ENCODE data around the gene MROH7.

MROH7 gene

DNA sequence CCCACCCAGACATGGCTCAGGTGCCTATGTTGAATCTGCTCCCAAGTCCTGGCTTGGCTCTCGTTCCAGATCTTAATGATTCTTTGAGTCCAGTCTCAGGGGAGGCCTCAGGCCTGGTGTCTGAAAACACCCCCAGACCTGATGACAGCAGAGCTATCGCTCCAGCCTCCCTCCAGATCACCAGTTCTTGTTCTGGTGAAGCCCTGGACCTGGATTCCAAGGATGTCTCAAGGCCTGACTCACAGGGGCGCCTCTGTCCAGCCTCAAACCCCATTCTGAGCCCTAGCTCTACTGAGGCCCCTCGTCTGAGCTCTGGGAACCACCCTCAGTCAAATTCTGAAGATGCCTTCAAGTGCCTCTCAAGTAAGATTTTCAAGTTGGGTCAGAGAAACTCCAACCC is 11.4 kb downstream of the MROH7 start:
- DNase-seq: no peak

DNA sequence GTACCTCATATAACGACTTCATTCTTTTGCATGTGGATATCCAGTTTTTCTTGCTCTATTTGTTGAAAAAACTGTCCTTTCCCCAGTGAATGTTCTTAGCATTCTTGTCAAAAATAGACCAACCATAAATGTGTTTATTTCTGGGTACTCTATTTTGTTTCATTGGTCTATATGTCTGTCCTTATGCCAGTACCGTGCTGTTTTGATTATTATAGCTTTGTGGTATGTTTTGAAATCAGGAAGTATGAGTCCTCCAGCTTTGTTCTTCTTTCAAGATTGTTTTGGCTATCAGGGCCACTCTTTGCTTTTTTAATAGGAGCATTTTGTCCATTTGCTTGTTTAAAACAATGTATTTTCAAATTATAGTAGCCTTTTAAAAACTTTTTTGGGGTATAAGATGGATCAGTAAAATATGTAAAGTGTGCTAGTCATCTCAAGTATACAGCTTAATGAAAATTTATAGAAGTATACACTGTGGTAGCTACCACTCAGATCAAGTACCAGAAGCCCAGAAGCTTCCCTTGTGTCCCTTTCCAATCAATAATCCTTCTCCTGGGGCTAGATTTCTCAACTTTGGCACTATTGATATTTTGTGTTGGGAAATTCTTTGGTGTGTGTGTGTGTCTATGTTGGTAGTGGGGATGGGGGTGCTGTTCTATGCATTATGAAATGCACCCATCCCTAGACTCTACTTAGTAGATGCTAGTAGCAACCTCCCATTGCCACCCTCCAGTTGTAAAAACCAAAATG is 16.8 kb downstream of the MROH7 start:
- no peak for DNase-seq

DNA sequence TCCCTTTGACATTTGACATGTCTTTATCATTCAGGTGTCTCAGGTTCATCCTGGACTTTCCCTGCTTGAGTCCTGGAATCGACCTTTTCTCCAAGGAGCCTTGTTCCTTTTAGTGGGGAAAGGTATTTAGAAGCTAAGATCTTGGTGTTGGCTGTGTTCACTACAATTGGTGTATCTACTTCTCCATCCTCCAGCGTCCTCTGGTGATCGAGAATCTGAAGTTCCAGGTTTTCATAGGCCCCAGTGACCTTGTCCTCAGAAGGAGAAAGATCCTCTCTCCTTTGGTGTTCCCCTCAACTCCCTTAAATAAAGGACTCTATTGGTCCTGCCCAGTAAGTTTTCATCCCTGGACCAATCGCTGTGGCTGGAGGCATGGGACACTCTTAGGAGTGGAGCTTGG is 22.1 kb downstream of the MROH7 start:
- no peak for DNase-seq

DNA sequence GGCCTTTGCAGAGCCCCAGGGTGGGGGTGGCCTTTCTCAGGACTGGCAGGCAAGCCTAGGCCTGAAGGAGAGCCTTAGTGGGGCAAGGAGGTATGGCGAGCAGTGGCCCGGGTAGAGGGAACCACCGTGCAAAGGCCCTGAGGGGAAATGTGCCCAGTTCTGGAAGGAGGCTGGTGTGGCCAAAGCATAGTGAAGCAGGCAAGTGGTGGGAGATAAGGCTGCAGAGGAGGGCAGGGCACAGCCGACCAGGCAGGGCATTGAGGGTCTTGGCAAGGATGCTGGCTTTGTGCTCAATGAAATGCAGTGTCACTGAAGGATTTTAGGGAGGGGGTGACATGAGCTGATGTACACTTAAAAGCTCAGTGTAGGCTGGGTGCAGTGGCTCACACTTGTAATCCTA is 22.8 kb downstream of the MROH7 start:
- DNase-seq: no peak

DNA sequence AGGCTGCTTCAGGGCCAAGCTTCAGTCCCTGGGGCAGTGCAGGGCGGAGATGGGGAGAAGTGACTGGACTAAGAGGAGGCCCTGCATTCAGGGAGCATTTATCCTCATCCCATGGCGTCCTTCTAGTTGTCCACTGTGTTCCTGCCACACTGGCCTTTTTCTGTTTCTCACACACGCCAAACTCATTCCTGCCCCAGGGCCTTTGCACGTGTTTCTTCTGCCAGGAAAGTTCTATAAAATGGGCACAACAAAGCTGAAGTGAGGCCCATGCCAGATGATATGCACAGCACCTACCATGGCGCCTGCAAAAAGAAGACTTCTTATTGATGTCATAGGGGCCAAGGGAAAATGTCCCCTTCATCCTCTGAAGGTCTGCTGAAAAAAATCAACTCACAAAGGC is 24.3 kb downstream of the MROH7 start:
- no peak for DNase-seq

DNA sequence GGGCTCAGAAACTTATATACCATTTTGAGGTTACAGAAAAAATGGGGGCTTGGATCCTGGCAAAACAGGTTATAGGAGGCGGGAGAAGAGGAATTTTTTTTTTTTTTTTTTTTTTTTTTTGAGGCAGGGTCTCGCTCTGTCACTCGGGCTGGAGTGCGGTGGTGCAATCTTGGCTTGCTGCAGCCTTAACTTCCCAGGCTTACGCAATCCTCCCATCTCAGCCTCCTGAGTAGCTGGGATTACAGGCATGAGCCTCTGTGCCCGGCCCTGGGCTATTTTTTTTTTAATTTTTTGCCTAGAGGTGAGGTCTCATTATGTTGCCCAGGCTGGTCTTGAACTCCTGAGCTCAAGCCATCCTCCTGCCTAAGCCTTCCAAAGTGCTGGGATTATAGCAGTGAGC is 24.7 kb downstream of the MROH7 start:
- DNase-seq: no peak

DNA sequence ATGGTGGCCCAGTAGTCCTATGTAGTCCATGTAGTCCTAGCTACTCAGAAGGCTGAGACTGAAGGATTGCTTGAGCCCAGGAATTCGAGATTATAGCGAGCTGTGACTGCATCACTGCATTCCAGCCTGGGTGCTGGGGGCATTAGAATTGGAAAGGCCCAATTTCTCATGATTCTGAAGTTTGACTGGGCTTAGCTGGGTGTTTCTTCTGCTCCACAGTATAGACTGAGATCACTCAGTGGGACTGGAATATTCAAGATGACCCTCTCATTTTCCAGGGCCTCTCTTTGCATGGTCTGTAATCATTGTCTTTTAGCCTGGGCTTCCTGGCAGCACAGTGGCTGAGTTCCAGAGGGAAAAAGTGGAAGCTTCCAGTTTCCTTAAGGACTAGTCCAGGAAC is 26.2 kb downstream of the MROH7 start:
- DNase-seq: no peak

DNA sequence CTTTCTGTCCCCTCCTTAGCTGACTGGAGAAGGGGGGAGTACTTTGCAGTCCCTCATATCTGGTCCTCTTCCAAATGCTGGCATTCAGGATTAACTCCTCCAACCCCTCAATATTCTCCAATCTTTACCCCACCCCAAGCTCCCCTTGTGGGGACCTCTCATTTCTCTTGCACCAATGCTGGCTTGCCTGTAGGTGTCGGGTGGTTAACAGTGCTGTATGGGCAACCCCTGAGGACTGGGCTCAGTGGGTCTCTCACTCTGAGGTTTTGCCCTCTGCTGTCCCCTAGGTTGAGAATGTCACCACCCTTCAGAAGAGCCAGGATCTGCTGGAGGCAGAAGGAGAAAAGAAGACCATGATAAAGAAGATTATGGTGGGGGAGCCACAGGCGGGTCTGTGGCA is 27.0 kb downstream of the MROH7 start:
- no peak for DNase-seq

DNA sequence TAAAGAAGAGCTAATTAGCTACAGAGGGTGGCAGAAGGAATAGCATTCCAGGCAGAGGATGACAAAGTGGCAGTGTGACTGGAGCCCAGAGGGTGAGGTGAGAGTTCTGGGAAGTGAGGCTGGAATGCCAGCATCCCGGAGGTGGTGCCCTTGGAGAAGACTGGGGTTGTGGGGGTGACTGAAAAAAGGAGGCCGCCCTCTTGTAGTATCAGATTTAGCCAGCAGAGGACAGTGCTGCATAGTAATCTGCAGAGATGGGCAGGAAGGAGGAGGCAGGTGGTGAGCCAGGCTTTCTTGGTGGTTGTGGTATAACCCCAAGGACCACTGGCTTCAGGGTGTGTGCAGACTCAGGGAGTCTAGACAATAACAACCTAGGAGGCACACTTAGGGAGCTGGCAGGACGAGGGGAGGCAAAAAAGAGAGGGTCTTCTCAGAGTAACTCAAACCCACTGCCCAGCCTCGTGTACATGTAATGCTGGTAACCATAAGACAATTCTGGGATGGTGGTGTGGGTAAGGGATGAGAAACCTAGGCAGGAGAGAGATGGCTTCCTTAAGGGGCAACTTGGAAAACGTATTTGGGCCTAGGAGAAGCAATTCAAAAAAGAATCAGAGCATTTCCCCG is 30.5 kb downstream of the MROH7 start:
- DNase-seq: peak; percentile 41

DNA sequence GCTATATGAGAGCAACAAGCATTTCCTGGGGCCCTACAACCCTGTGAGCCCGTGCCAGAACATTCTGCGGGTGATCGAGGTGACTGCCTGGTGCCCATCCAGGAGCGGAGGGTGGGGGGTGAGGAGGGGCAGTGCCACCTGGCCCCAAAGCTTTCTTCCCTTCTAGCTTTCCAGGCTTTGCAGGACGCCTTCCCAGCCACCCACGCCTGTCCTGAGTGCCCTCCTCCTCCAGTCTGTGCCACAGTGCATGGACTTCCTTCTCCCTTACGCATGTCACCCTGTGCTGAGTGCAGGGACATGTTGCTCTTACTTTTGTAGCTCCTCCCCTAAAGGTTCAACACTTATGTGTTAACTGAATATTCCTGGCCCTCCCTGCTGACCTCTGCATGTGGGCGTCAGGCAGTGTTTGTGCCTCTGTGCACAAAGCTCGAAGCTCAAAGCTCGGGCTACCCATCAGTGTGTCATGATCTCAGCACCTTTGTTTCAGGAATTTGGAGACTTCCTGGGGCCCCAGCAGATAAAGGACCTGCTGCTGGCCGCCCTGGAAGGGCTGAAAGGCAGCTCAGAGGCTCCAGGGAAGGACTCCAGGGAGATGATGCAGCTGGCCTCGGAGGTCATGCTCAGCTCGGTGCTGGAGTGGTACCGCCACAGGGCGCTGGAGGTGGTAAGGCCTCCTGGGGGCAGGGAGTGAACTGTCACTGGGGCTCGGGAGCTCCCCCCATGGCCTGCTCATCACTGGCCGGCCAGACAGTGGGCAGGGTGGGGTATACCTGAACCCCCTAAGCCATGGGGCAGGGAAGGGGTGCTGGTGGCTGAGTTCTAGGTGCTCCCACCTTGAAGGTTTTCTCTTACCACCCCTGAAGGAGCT is 37.4 kb downstream of the MROH7 start:
- DNase-seq: no peak

DNA sequence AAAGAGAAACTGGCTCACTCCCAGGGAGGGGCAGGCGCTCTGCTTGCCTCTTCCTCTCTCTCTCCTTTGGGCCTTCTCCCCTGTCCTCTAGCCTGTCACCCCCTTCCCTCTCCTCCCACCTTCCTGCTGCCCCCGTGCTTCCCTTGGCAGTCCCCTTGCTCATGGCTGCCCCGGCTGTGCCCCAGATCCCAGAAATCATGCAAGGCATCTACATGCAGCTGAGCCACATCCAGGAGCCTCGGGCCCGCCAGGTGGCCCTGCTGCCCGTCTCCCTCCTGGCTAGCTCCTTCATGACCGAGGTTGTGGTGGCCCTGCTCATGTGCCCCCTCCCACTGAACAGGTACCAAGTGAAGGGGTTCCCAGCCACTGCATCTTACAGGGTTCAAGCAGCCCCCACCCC is 38.1 kb downstream of the MROH7 start:
- DNase-seq: no peak

DNA sequence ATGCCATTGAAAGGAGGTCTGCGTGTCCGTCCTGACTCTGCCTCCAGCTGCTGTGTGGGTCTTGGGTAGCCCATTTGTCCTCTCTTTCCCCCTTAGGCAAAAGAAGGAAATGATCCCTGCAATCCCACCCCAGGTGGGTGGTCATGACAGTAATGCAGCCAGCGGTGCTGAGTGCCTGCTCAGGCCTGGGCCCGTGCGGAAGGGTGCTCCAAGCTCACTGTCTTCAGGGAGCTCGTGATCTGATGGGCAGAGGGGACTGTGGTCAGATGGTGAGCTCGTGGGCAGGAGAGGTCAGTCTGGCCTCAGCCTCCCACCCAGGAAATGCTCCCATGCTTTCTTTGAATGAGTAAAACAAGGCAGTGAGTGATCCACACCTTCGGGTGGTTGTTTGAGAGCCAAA is 38.8 kb downstream of the MROH7 start:
- DNase-seq: no peak

DNA sequence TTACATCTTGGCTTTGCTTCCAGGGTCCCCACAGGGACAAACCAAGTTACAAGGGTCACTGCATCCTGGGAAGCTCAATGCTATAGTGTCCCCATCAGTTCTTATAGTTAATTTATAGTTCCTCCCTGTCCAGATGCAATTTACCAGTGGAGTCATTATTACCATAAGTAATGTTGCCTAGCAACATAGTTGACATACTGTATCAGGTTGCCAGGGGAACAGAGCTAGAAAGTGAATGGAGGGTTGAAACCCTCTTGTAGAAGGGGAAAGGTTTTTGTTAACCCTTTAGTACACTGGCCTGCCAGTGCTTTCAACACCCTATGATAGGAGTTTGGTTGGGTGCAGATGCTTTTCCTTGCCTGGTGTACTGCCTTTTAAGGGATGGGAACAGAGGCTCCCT is 39.8 kb downstream of the MROH7 start:
- DNase-seq: no peak

DNA sequence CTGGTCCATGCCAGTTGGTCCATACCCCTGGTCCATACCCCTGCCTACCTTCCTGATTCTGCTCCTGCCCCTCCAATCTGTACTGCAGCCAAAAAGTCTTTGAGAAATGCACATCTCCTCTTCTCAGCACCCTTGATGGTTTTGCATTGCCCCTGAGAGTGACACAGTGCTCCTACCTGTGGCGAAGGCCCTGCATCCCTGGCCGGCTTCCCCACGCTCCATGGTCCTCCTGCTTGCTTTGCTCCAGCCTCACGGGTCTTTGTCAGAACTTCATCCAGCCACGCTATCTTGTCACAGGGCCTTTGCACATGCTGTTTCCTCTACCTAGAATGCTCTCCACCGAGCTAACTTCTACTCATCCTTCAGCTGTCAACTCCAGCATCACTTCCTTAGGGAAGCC is 41.9 kb downstream of the MROH7 start:
- DNase-seq: no peak

DNA sequence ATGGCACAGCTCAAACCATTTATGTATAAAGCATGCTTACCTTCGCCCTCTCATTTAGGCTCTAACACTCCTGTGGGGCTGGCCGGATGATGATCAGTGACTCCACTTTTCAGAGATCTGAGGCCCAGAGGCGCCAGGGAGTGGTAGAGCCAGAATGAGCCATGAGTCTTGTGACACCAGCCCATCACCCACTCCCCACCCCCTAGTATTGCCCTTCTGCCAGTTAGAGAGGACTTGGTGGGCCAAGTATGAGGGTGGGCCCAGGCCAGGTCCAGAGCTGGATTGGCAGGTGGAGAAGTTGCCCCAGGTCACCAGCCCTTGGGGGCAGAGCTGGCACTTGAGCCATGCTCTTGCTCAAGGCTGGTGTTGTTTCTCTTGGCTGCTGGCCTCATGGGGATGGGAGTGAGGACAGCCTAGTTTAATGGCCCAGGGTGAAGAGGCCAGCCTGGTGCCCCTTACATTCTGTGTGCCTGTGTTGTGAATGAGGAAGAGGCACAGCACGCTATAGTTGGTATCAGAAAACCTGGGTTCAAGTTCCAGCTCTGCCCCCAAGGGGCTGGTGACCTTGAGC is 43.8 kb downstream of the MROH7 start:
- DNase-seq: no peak

DNA sequence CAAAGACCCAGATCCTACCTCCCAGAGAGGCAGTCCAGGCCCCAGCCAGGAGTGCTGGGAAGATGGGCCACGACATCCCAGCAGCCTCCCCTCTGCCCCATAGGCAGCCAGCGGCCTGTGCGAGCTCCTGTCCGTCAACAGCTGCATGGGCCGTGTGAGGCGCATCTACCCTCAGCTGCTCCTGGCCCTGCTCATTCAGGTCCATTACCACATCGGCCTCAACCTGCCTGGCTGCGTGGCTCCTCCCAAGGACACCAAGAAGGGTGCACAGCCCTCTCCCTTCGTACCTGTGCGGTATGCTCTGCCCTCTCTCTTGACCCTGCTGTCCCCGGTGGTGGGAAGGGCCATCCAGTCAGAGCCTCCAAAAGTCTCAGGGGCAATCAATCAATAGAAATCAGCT is 44.6 kb downstream of the MROH7 start:
- DNase-seq: no peak

DNA sequence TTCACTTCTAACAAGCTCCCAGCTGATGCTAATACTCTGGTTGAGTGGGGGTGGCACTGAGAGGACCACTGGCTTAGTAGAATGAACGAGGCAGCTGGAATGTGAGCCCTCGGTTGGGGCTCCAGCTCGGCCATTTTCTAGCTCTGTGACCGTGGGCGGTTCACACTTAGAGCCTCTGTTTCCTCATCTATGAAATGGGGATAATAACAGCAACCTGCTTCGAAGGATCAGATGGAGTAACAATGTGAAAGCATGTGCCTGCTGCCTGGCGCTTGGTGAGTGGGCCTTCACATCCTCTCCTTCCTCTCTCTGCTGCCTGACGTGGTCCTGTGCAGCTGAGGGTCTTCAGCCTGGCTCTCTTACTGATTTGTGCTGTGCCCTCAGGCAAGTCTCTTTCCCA is 53.2 kb downstream of the MROH7 start:
- DNase-seq: no peak

DNA sequence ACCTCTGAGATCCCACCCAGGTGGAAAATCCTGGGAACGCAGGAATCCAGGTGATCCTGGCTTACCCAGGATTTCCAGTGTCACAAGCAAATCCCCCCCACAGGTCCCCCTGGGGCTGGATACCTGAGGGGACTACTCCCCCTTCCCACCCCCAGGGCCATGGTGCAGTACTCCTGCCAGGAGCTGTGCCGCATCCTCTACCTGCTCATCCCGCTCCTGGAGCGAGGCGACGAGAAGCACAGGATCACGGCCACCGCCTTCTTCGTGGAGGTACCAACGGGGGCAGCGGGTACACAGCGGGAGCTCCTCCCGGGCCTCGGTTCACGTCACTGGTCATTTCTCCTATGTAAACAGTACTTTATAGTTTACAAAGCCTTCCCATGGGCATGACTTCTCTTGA is 53.6 kb downstream of the MROH7 start:
- no peak for DNase-seq

DNA sequence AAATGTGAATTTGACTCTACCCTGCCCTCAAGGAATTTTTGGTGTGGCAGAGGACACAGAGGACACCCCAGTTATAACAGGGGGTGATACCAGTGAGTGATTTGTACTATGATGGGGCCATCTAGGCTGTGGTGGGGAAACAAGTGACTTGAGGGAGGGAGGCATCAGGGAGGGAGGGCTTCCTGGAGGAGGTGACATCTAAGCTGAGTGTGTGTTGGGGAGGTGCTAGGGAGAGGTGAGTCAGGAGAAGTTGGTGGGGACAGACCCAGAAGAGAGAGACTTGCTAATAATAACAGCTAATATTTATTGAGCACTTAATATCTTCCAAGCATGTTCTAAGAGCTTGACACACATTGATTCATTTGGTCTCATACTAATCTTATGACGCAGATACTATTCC is 54.2 kb downstream of the MROH7 start:
- DNase-seq: no peak

DNA sequence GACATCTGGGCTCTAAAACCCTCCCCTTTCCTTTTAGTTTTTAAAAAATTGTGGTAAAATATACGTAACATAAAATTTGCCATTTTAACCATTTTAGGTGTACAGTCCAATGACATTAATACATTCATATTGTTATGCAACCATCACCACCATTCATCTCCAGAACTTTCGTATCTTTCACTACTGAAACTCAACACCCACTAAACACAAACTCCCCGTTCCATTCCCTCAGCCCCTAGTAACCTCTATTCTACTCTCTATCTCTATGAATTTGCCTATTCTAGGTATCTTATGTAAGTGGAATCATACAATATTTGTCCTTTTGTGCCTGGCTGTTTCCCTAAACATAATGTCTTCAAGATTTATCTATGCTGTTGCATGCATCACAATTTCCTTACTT is 54.7 kb downstream of the MROH7 start:
- no peak for DNase-seq

DNA sequence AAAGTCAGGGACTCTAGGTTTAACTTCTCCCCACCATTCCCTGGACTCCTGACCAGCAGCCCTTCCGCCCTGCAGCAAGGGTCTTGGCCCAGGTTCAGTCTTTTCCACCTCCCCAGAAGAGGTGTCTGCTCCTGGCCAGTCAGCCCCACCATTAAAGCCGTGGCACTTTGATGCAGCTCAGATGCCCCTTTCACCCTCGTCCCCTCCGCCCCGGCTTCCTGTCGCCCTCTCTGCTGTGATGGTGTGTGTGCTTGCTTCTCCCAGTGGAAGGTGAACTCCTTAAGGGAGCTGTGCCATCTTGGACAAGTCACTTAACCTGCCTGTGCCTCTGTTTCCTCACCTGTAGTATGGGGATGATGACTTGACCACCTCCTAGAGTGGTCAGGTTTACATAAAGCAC is 56.3 kb downstream of the MROH7 start:
- no peak for DNase-seq

DNA sequence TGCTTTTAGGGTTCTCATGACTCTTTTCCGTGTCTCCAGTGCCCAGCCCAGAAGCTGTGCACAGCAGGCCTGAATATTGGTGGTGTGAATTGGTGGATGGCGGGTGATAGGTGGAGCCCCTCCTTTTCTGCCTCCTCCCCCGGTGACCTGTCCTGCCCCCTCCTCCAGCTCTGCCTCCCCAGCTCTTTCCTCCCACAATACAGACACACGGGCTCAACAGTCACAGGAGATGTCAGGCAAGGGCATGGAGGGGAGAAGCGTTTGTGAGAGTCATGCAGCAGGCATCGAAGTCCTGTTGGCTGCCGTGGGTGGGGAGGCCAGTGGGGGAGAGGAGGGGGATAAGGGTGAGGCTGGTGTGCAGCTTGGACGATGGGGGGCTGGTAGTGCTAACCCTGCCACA is 56.8 kb downstream of the MROH7 start:
- DNase-seq: no peak

DNA sequence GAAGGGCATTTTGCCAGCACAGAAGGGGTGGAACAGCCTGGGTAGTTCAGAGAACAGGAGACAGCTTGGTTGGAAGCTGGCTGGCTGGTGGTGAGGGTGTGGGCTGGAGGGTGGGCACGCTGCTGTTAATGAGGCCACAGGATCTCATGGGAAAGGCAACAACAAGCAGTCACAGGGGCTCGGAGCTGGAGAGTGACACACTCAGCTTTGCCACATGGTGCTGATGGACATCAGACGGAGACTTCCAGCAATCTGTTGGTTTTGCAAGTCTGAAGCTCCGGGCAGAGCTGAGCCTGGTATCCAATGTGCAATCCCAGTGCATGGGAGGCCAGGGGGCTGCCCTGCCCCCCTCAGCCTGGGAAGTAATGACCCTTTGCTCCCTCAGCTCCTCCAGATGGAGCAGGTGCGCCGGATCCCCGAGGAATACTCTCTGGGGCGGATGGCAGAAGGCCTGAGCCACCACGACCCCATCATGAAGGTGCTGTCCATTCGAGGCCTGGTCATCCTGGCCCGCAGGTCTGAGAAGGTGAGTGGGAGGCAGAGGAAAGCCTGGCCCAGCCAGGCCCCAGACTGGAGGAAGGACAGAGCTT is 58.4 kb downstream of the MROH7 start:
- DNase-seq: no peak

Measured in MV-4-11 (cell line).